DND-41 (cell line): Measurements from ENCODE around the gene PKD1L1.

Experiments used
- ATAC-seq: fragments of 200-7000 bp; cut with Tn5 transposase; 3 replicates; pipeline ENCODE4 v1.9.1; 2021; ENCODE audit warnings: low read depth; ENCODE audit not compliant: insufficient read depth
- DNase-seq: peaks from one replicate; pipeline ENCODE4 v3.0.0-alpha.2; 2020
- H2AFZ ChIP-seq: 2 replicates; pipeline ENCODE4 v1.6.0; 2012; ENCODE audit warnings: low read depth, low read length
- H3K27ac ChIP-seq: 2 replicates; pipeline ENCODE4 v1.5.1; 2012; ENCODE audit warnings: low read length, inconsistent platforms
- H3K27me3 ChIP-seq: fragments of 200-600 bp; sonication (generic); 2 replicates; pipeline ENCODE4 v1.6.0; 2012; ENCODE audit warnings: low read length, mild to moderate bottlenecking, inconsistent platforms; ENCODE audit not compliant: insufficient read depth, poor library complexity
- H3K36me3 ChIP-seq: 2 replicates; pipeline ENCODE4 v1.5.1; 2012; ENCODE audit warnings: low read length, inconsistent platforms; ENCODE audit not compliant: insufficient read depth
- H3K4me1 ChIP-seq: 2 replicates; pipeline ENCODE4 v1.5.1; 2012; ENCODE audit warnings: mild to moderate bottlenecking, low read length; ENCODE audit not compliant: insufficient read depth
- H3K4me2 ChIP-seq: 2 replicates; pipeline ENCODE4 v1.6.0; 2012; ENCODE audit warnings: mild to moderate bottlenecking, moderate library complexity, low read length, inconsistent platforms; ENCODE audit not compliant: insufficient read depth
- H3K4me3 ChIP-seq, 2 experiments: fragments of 200-600 bp in 1 of 2; shearing (Covaris generic) in 1 of 2; 2 replicates each; pipeline ENCODE4 v1.5.1; 2012 to 2016; ENCODE audit warnings: inconsistent platforms in 2 of 2, low read length in 2 of 2, mild to moderate bottlenecking in 2 of 2, low read depth in 1 of 2, moderate library complexity in 1 of 2
- H3K79me2 ChIP-seq: 2 replicates; pipeline ENCODE4 v1.6.0; 2012; ENCODE audit warnings: low read length, inconsistent platforms; ENCODE audit not compliant: insufficient read depth
- H3K9ac ChIP-seq: 2 replicates; pipeline ENCODE4 v1.6.0; 2012; ENCODE audit warnings: low read depth, mild to moderate bottlenecking, inconsistent platforms, low read length, moderate library complexity
- H3K9me3 ChIP-seq: 2 replicates; pipeline ENCODE4 v1.5.1; 2012; ENCODE audit warnings: low read length, moderate library complexity, mild to moderate bottlenecking, inconsistent platforms; ENCODE audit not compliant: insufficient read depth, severe bottlenecking
- H4K20me1 ChIP-seq: 2 replicates; pipeline ENCODE4 v1.6.0; 2012; ENCODE audit warnings: low read length; ENCODE audit not compliant: insufficient read depth
- EZH2 ChIP-seq: IDR thresholded peaks from 3 replicates; pipeline ENCODE4 v1.6.1; 2012; ENCODE audit warnings: borderline replicate concordance, low read depth, mild to moderate bottlenecking, moderate library complexity, low read length, inconsistent platforms; ENCODE audit not compliant: severe bottlenecking
- TF ChIP-seq, protein P1 (sequence below): IDR thresholded peaks from 2 replicates; pipeline ENCODE4 v1.5.1; 2012; ENCODE audit warnings: borderline replicate concordance, low read length, moderate library complexity, mild to moderate bottlenecking; ENCODE audit not compliant: poor library complexity, severe bottlenecking; ENCODE audit errors: extremely low read depth

PKD1L1 gene

GRCh38 chr7:47837826-47838225, 110.4 kb downstream of the PKD1L1 start:
- no peak for ATAC-seq
- no peaks in the 10 kb centered on the region for H3K9me3 ChIP-seq

DNA sequence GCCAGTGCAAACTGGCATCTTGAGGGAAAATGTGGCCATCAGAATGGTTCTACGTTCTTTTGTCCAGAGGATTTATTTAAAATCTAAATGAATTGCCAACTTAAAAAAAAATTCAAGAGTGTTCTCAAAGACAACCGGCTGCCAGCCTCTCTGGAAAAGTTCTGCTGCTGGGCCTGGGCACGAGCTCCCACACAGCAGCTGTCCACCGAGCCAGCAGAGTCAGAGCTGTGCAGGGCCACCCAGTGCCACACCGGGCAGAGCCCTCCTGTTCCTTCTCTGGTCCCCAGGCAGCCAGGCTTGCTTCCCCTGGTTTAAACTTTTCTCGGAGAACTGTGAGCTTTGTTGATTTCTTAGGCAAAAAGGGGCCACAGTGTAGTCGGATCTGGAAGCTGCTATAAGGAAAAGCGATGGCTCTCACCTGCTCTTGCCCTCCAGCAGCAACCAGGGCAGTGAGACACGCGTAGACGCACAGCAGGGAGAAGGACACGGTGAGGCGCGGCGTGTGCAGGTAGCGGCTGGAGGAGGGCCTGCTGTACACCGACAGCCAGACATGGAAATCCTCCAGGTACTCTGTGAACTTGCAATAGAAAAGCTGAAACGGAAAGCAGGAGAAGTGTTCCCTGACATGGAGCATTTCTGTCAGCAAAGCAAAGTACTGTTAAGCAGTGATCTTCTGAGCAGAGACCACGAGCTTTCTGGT, 111.6 kb downstream of the PKD1L1 start:
- no peak for ATAC-seq

More at GRCh38 chr7:47837826-47838225, 110.4 kb downstream of the PKD1L1 start:
- H4K20me1 ChIP-seq = no peaks in the 10 kb centered on the region
- no peaks in the 10 kb centered on the region for H3K79me2 ChIP-seq
- no peak overlapping the region for H2AFZ ChIP-seq
- H3K4me1 ChIP-seq = no peaks in the 10 kb centered on the region
- H3K27me3 ChIP-seq = no peaks in the 10 kb centered on the region
- H3K27ac ChIP-seq = no peak overlapping the region
- no peak overlapping the region for H3K9ac ChIP-seq
- H3K4me2 ChIP-seq = no peak overlapping the region
- no peak for DNase-seq
- TF ChIP-seq, protein P1, sequence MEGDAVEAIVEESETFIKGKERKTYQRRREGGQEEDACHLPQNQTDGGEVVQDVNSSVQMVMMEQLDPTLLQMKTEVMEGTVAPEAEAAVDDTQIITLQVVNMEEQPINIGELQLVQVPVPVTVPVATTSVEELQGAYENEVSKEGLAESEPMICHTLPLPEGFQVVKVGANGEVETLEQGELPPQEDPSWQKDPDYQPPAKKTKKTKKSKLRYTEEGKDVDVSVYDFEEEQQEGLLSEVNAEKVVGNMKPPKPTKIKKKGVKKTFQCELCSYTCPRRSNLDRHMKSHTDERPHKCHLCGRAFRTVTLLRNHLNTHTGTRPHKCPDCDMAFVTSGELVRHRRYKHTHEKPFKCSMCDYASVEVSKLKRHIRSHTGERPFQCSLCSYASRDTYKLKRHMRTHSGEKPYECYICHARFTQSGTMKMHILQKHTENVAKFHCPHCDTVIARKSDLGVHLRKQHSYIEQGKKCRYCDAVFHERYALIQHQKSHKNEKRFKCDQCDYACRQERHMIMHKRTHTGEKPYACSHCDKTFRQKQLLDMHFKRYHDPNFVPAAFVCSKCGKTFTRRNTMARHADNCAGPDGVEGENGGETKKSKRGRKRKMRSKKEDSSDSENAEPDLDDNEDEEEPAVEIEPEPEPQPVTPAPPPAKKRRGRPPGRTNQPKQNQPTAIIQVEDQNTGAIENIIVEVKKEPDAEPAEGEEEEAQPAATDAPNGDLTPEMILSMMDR = no peak
- TF ChIP-seq EZH2 = no peak
- H3K36me3 ChIP-seq = no peaks in the 10 kb centered on the region
- H3K4me3 ChIP-seq = no peak overlapping the region

GRCh38 chr7:47836080-47836479, 112.2 kb downstream of the PKD1L1 start:
- H3K36me3 ChIP-seq = no peaks in the 10 kb centered on the region
- H3K4me2 ChIP-seq = no peak overlapping the region
- no peak for ATAC-seq
- no peaks in the 10 kb centered on the region for H3K4me1 ChIP-seq
- no peak overlapping the region for H3K4me3 ChIP-seq
- TF ChIP-seq EZH2 = no peak
- TF ChIP-seq, protein P1 = no peak
- H3K27me3 ChIP-seq = no peaks in the 10 kb centered on the region
- no peak overlapping the region for H2AFZ ChIP-seq
- no peak overlapping the region for H3K9ac ChIP-seq
- no peaks in the 10 kb centered on the region for H4K20me1 ChIP-seq
- no peaks in the 10 kb centered on the region for H3K9me3 ChIP-seq
- no peak for DNase-seq
- H3K27ac ChIP-seq = no peak overlapping the region
- no peaks in the 10 kb centered on the region for H3K79me2 ChIP-seq

More for the DNA sequence above, 111.6 kb downstream of the PKD1L1 start:
- TF ChIP-seq, protein P1 = no peak
- TF ChIP-seq EZH2 = no peak
- DNase-seq = no peak
- H3K9me3 ChIP-seq = no peaks in the 10 kb centered on the region
- no peak overlapping the region for H3K4me3 ChIP-seq
- H3K36me3 ChIP-seq = no peaks in the 10 kb centered on the region
- no peak overlapping the region for H3K27ac ChIP-seq
- H3K9ac ChIP-seq = no peak overlapping the region
- H4K20me1 ChIP-seq = no peaks in the 10 kb centered on the region
- H3K4me2 ChIP-seq = no peak overlapping the region
- H3K27me3 ChIP-seq = no peaks in the 10 kb centered on the region
- H3K79me2 ChIP-seq = no peaks in the 10 kb centered on the region
- no peak overlapping the region for H2AFZ ChIP-seq
- H3K4me1 ChIP-seq = no peaks in the 10 kb centered on the region
